HepG2 (cell line): ENCODE measurements around the gene ATP5F1E. TPM values are rescaled to one million over a fixed set of nuclear protein-coding genes. Genes with fewer than 3 reads are reported as not detected.

Source experiments
- ARHGAP35 ChIP-seq: sonication (generic); formaldehyde crosslinking; IDR thresholded peaks from 2 replicates; pipeline ENCODE4 v1.9.0; 2022; ENCODE audit warnings: mild to moderate bottlenecking, inconsistent platforms, moderate library complexity, missing genetic modification reagents, borderline replicate concordance
- ATM ChIP-seq: fragments of 450-650 bp; IDR thresholded peaks from 2 replicates; pipeline ENCODE4 v1.7.1; 2017; ENCODE audit warnings: mild to moderate bottlenecking, borderline replicate concordance
- CREBL2 ChIP-seq: sonication (generic); formaldehyde crosslinking; IDR thresholded peaks from 2 replicates; pipeline ENCODE4 v1.8.1; 2023; ENCODE audit warnings: missing genetic modification reagents, mild to moderate bottlenecking, borderline replicate concordance
- FOXK2 ChIP-seq: fragments of 450-650 bp; IDR thresholded peaks from 2 replicates; pipeline ENCODE4 v1.6.1; 2016
- KLF6 ChIP-seq: IDR thresholded peaks from 2 replicates; pipeline ENCODE4 v1.8.0; 2016; ENCODE audit warnings: missing biosample characterization, missing genetic modification reagents
- KLF9 ChIP-seq: IDR thresholded peaks from 2 replicates; pipeline ENCODE4 v1.6.1; 2016; ENCODE audit warnings: low read depth
- LCORL ChIP-seq, 2 experiments: fragments of 450-650 bp in 1 of 2; sonication (generic) in 1 of 2; formaldehyde crosslinking in 1 of 2; IDR thresholded peaks; 2 replicates each; pipeline versions ENCODE4 v1.5.0 to v1.6.1; 2017 to 2020; ENCODE audit warnings: antibody characterized with exemption in 1 of 2, missing genetic modification reagents in 1 of 2
- NONO ChIP-seq, 2 experiments: fragments of 450-650 bp in 1 of 2; sonication (generic) in 1 of 2; formaldehyde crosslinking in 1 of 2; IDR thresholded peaks in 1 of 2; conservative IDR thresholded peaks in 1 of 2; 2 replicates each; pipeline versions ENCODE4 v1.6.1 to v1.8.0; 2017 to 2022; ENCODE audit warnings: mild to moderate bottlenecking in 1 of 2, missing genetic modification reagents in 1 of 2, moderate library complexity in 1 of 2
- PAWR ChIP-seq: sonication (generic); formaldehyde crosslinking; IDR thresholded peaks from 2 replicates; pipeline ENCODE4 v1.4.0; 2020; ENCODE audit warnings: missing genetic modification reagents, mild to moderate bottlenecking, borderline replicate concordance
- PLRG1 ChIP-seq: fragments of 450-650 bp; conservative IDR thresholded peaks from 2 replicates; pipeline ENCODE4 v1.6.1; 2016
- RAD51 ChIP-seq: fragments of 450-650 bp; IDR thresholded peaks from 2 replicates; pipeline ENCODE4 v1.6.1; 2016; ENCODE audit warnings: borderline replicate concordance
- SMARCC2 ChIP-seq: fragments of 450-650 bp; IDR thresholded peaks from 2 replicates; pipeline ENCODE4 v1.6.1; 2017; ENCODE audit warnings: antibody characterized with exemption, mild to moderate bottlenecking
- TRIM22 ChIP-seq: fragments of 450-650 bp; IDR thresholded peaks from 2 replicates; pipeline ENCODE4 v1.6.1; 2017
- ZFP41 ChIP-seq: sonication (generic); formaldehyde crosslinking; IDR thresholded peaks from 2 replicates; pipeline ENCODE4 v1.4.0; 2020; ENCODE audit warnings: mild to moderate bottlenecking, missing genetic modification reagents, borderline replicate concordance
- ZNF17 ChIP-seq: sonication (generic); formaldehyde crosslinking; IDR thresholded peaks from 2 replicates; pipeline ENCODE4 v1.5.0; 2020; ENCODE audit warnings: mild to moderate bottlenecking, missing genetic modification reagents
- ZNF205 ChIP-seq: IDR thresholded peaks from 2 replicates; pipeline ENCODE4 v1.6.1; 2018; ENCODE audit warnings: missing biosample characterization, missing genetic modification reagents
- ZNF33B ChIP-seq: sonication (generic); formaldehyde crosslinking; IDR thresholded peaks from 2 replicates; pipeline ENCODE4 v1.5.1; 2020; ENCODE audit warnings: mild to moderate bottlenecking, missing genetic modification reagents
- ZNF432 ChIP-seq: sonication (generic); formaldehyde crosslinking; IDR thresholded peaks from 2 replicates; pipeline ENCODE4 v1.5.0; 2020; ENCODE audit warnings: missing genetic modification reagents, mild to moderate bottlenecking, borderline replicate concordance
- ZNF496 ChIP-seq: sonication (generic); formaldehyde crosslinking; IDR thresholded peaks from 2 replicates; pipeline ENCODE4 v1.8.1; 2023; ENCODE audit warnings: mild to moderate bottlenecking, moderate library complexity, missing genetic modification reagents; ENCODE audit not compliant: insufficient replicate concordance
- ZNF512B ChIP-seq: sonication (generic); formaldehyde crosslinking; IDR thresholded peaks from 2 replicates; pipeline ENCODE4 v1.5.1; 2020; ENCODE audit warnings: missing genetic modification reagents, mild to moderate bottlenecking, borderline replicate concordance
- ZNF549 ChIP-seq: sonication (generic); formaldehyde crosslinking; IDR thresholded peaks from 2 replicates; pipeline ENCODE4 v1.5.0; 2020; ENCODE audit warnings: missing genetic modification reagents
- polyA plus RNA-seq, 8 experiments: library from polyadenylated mRNA; depleted of rRNA in 3 of 8; stranded (reverse) in 7 of 8; unstranded in 1 of 8; fragments of >200 nt; fragmentation: Illumina TruSeq in 4 of 8; extraction: Trizol in 4 of 8; gene quantifications; 2 replicates each; pipeline versions ENCODE4 v1.2.1 to v1.2.3, GENCODE V29; 2011 to 2016; ENCODE audit warnings: low read depth in 4 of 8, missing spikeins in 1 of 8, mixed read lengths in 1 of 8; ENCODE audit not compliant: insufficient read depth in 1 of 8
- total RNA-seq, 5 experiments: library from RNA; depleted of rRNA; stranded (reverse); fragments of >200 nt; fragmentation: Illumina TruSeq; extraction: Trizol; gene quantifications; 2 replicates each; pipeline ENCODE4 v1.2.3, GENCODE V29; 2016; ENCODE audit warnings: low read depth in 1 of 5
- TF ChIP-seq, protein P1 (sequence below): sonication (generic); formaldehyde crosslinking; IDR thresholded peaks from 2 replicates; pipeline ENCODE4 v1.5.0; 2020; ENCODE audit warnings: mild to moderate bottlenecking, missing genetic modification reagents
- TF ChIP-seq, protein P2 (sequence below): IDR thresholded peaks from 2 replicates; pipeline ENCODE4 v1.6.1; 2016; ENCODE audit warnings: missing genetic modification reagents, missing compliant biosample characterization

Gene ATP5F1E
- total and polyA plus RNA-seq, 2 of the 13 experiments (the other 11 are each of a cell fraction or from before 2014, with no cell fraction given) = 121 to 134 TPM

DNA sequence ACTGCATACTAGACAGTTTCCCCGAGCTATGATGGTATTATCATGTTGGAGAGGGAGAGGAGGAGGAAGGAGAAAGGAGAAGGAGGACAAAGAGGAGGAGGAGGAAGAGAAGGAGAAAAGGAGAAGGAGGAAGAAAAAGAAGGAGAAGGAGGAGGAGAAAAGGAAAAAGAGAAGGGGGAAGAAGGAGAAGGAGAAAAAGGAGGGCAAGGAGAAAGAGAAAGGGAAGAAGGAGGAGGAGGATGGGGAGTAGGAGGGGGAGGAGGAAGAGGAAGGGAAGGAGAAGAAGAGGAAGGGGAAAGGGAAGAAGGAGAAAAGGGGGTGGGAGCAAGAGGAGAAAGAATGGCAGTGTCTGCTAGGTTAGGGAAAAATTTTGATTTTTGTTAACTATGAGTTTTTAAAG lies 45.6 kb upstream of the ATP5F1E start (continued):
- 0 out of 2 replicates have a peak, but pooled peaks have one; percentile 29 for TF ChIP-seq PLRG1
- 0 out of 2 replicates have a peak, but pooled peaks have one; percentile 91 for TF ChIP-seq TRIM22
- no peak for TF ChIP-seq KLF6 (CRISPR knock-in tag)
- no peak for TF ChIP-seq ZNF496 (CRISPR knock-in tag)
- peak; percentile 79; the same call in 1 of the 2 replicates for TF ChIP-seq ATM
- 0 out of 2 replicates have a peak, but pooled peaks have one; percentile 28 for TF ChIP-seq FOXK2
- TF ChIP-seq ZNF549 (CRISPR knock-in tag) = no peak
- TF ChIP-seq KLF9 (CRISPR knock-in tag) = no peak
- no peak for TF ChIP-seq ZNF17 (CRISPR knock-in tag)
- TF ChIP-seq RAD51 = peak; percentile 25; the same call in 1 of the 2 replicates
- TF ChIP-seq CREBL2 = no peak
- TF ChIP-seq ZNF432 (CRISPR knock-in tag) = no peak
- 0 out of 2 replicates have a peak, but pooled peaks have one; percentile 42 for TF ChIP-seq NONO (IDR thresholded peaks at IDR 0.05)
- TF ChIP-seq NONO (CRISPR knock-in tag; conservative IDR thresholded peaks at IDR 0.05) = no peak
- TF ChIP-seq, protein P1, sequence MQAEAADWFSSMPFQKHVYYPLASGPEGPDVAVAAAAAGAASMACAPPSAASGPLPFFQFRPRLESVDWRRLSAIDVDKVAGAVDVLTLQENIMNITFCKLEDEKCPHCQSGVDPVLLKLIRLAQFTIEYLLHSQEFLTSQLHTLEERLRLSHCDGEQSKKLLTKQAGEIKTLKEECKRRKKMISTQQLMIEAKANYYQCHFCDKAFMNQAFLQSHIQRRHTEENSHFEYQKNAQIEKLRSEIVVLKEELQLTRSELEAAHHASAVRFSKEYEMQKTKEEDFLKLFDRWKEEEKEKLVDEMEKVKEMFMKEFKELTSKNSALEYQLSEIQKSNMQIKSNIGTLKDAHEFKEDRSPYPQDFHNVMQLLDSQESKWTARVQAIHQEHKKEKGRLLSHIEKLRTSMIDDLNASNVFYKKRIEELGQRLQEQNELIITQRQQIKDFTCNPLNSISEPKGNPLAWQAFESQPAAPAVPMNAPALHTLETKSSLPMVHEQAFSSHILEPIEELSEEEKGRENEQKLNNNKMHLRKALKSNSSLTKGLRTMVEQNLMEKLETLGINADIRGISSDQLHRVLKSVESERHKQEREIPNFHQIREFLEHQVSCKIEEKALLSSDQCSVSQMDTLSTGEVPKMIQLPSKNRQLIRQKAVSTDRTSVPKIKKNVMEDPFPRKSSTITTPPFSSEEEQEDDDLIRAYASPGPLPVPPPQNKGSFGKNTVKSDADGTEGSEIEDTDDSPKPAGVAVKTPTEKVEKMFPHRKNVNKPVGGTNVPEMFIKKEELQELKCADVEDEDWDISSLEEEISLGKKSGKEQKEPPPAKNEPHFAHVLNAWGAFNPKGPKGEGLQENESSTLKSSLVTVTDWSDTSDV = no peak
- TF ChIP-seq SMARCC2 = no peak
- TF ChIP-seq, protein P2, sequence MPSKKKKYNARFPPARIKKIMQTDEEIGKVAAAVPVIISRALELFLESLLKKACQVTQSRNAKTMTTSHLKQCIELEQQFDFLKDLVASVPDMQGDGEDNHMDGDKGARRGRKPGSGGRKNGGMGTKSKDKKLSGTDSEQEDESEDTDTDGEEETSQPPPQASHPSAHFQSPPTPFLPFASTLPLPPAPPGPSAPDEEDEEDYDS = no peak
- TF ChIP-seq ZNF205 = no peak
- TF ChIP-seq ARHGAP35 (CRISPR knock-in tag) = no peak
- no peak for TF ChIP-seq ZNF33B (CRISPR knock-in tag)
- no peak for TF ChIP-seq ZFP41 (CRISPR knock-in tag)
- TF ChIP-seq ZNF512B (CRISPR knock-in tag) = no peak
- peak; percentile 52; the same call in 1 of the 2 replicates for TF ChIP-seq LCORL (IDR thresholded peaks at IDR 0.05)
- no peak for TF ChIP-seq LCORL (CRISPR knock-in tag; IDR thresholded peaks at IDR 0.05)
- no peak for TF ChIP-seq PAWR
